Pancreas (tissue), 10 donors: ENCODE data around the gene IRF3. TPM values are rescaled to one million over a fixed set of nuclear protein-coding genes. Genes with fewer than 3 reads are reported as not detected.

Source experiments
- ATAC-seq, 4 donors: fragments of 200-7000 bp; cut with Tn5 transposase; one replicate each; pipeline versions ENCODE4 v1.8.0 to v1.9.1; 2020; ENCODE audit warnings: mild to moderate bottlenecking in 4 of 4, moderate library complexity in 4 of 4
- DNase-seq, 6 donors: peaks; one replicate each; pipeline ENCODE4 v3.0.0-alpha.2; 2020
- FAIRE-seq: peaks from 2 replicates; lab custom pipeline; 2012; peaks lifted over from hg19 to GRCh38; lab: Jason Lieb, UNC
- H3K27ac ChIP-seq, 4 donors: fragments of 200-600 bp; sonication (generic); 1 replicate in 3 of 4; 2 replicates in 1 of 4; pipeline versions ENCODE4 v1.5.0 to v1.8.0; 2020
- H3K27me3 ChIP-seq, 4 donors: fragments of 200-600 bp; one replicate each; pipeline ENCODE4 v1.8.0; 2021
- H3K36me3 ChIP-seq, 3 donors: fragments of 200-600 bp; sonication (generic) in 1 of 3; one replicate each; pipeline versions ENCODE4 v1.5.0 to v1.8.0; 2020 to 2021
- H3K4me1 ChIP-seq, 3 donors: fragments of 200-600 bp; one replicate each; pipeline ENCODE4 v1.8.0; 2021
- H3K4me3 ChIP-seq, 4 donors: fragments of 200-600 bp; sonication (generic) in 2 of 4; one replicate each; pipeline versions ENCODE4 v1.5.0 to v1.8.0; 2020 to 2021
- H3K9me3 ChIP-seq, 4 donors: fragments of 200-600 bp; one replicate each; pipeline ENCODE4 v1.8.0; 2021
- WGBS, 2 donors: extraction: QIAGEN DNeasy Blood & Tissue Kit; methylation state at CpG; one replicate each; pipeline ENCODE4 v1.1.7; 2013; 5-methylcytosine and 5-hydroxymethylcytosine counted together
- intact Hi-C, 3 donors: fragments of 100-400 bp; cut with DNase I; formaldehyde crosslinking; loops; one replicate each; pipeline versions ENCODE4 v1.11.1 to v1.14.2; 2022
- polyA plus RNA-seq, 2 donors: library from polyadenylated mRNA; stranded (reverse); fragments of 200-250 nt; gene quantifications; one replicate each; pipeline ENCODE4 v1.2.3, GENCODE V29; 2013
- total RNA-seq, 6 donors: library from RNA; stranded (reverse); fragmentation: NEBNext Ultra II Directional in 4 of 6; extraction: Animal tissue kit (Norgen Biotek cat#: 25700) in 4 of 6; gene quantifications; one replicate each; pipeline versions ENCODE4 v1.2.1 to v1.2.4, GENCODE V29; 2021 to 2023
- TF ChIP-seq, protein P1 (sequence below), 4 donors: fragments of 200-600 bp; sonication (generic) in 3 of 4; IDR thresholded peaks; one replicate each; pipeline versions ENCODE4 v1.5.0 to v1.8.0; 2021; ENCODE audit warnings: antibody characterized with exemption in 4 of 4
- donor health status: healthy with polysubstance abuse.
- donor health status: DM: no; HTN: no; CAD: no; lungs with moderate emphysema.
- donor health status: DM: no; HTN: no; CAD: no.
- donor health status: control.
- donor health status: control.
- donor health status: Bipolar disorder and iron deficiency.
- donor health status: DM: yes; HTN: yes; CAD: no.
- donor health status: DM: no; HTN: no; CAD: no.
- donor health status: DM: no; HTN: no; CAD: no.
- donor health status: DM: yes; HTN: yes; CAD: no.

The IRF3 gene
- total and polyA plus RNA-seq, 8 donors: 34.4 to 289 (median 45.1) TPM

GRCh38 chr19:49672131-49672919, 6.7 kb upstream of the IRF3 start:
- Histone ChIP-seq H3K4me3 (peak overlapping the region in 1 of 4 donors; percentile 27), H3K36me3 (no peaks in the 10 kb centered on the region), H3K9me3 (no peaks in the 10 kb centered on the region), H3K4me1 (peaks cover 5 to 9% (median 8%) of the 10 kb centered on the region in 3 donors), H3K27ac (peak overlapping the region in 3 of 4 donors; percentile 55 to 77 (median 58)), H3K27me3 (no peaks in the 10 kb centered on the region)
- WGBS, 2 donors: 12 to 18% methylated on average over 27 to 28 of the region's 28 CpGs
- ATAC-seq (peak in 3 of 4 donors; percentile 28 to 45 (median 31)), DNase-seq (peak; percentile 78 to 93 (median 82)), FAIRE-seq (no peak)
- TF ChIP-seq, protein P1, sequence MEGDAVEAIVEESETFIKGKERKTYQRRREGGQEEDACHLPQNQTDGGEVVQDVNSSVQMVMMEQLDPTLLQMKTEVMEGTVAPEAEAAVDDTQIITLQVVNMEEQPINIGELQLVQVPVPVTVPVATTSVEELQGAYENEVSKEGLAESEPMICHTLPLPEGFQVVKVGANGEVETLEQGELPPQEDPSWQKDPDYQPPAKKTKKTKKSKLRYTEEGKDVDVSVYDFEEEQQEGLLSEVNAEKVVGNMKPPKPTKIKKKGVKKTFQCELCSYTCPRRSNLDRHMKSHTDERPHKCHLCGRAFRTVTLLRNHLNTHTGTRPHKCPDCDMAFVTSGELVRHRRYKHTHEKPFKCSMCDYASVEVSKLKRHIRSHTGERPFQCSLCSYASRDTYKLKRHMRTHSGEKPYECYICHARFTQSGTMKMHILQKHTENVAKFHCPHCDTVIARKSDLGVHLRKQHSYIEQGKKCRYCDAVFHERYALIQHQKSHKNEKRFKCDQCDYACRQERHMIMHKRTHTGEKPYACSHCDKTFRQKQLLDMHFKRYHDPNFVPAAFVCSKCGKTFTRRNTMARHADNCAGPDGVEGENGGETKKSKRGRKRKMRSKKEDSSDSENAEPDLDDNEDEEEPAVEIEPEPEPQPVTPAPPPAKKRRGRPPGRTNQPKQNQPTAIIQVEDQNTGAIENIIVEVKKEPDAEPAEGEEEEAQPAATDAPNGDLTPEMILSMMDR (IDR thresholded peaks at IDR 0.05): peak; percentile 85 to 95 (median 88)
- intact Hi-C loops: loop anchor here in 1 of 3 donors (10.0 kb wide), 1 partner anchor 88 kb away; the partner anchor contains the start of genes NOSIP and PRRG2

- 86 to 89% methylated on average over 3 of the region's 3 CpGs for WGBS, 2 donors
- intact Hi-C loops: no loop called here
- DNase-seq: no peak
- H3K4me3 ChIP-seq: no peak overlapping the region
- H3K4me1 ChIP-seq: peaks cover 4 to 10% (median 5%) of the 10 kb centered on the region in 3 donors
- no peak for FAIRE-seq
- H3K27ac ChIP-seq: no peak overlapping the region
- no peaks in the 10 kb centered on the region for H3K27me3 ChIP-seq
- H3K9me3 ChIP-seq: no peaks in the 10 kb centered on the region
- no peaks in the 10 kb centered on the region for H3K36me3 ChIP-seq
- TF ChIP-seq, protein P1 (IDR thresholded peaks at IDR 0.05): no peak
- no peak for ATAC-seq
Measured at GRCh38 chr19:49669516-49669915, 3.9 kb upstream of the IRF3 start.

GRCh38 chr19:49667473-49667872, 1.8 kb upstream of the IRF3 start:
- ATAC-seq (no peak), FAIRE-seq (no peak)
- intact Hi-C loops: no loop called here

GRCh38 chr19:49666120-49666444, 425 bp upstream of the IRF3 start:
- Histone ChIP-seq H3K36me3 (peaks cover 0 to 10% (median 9%) of the 10 kb centered on the region in 3 donors), H3K4me1 (peaks cover 0 to 7% (median 5%) of the 10 kb centered on the region in 3 donors), H3K9me3 (no peaks in the 10 kb centered on the region), H3K27me3 (no peaks in the 10 kb centered on the region), H3K4me3 (peak overlapping the region; percentile 45 to 80 (median 67)), H3K27ac (peak overlapping the region; percentile 77 to 91 (median 79))
- ATAC-seq: peak in 3 of 4 donors; percentile 2 to 9 (median 6)
- FAIRE-seq: no peak
- DNase-seq: no peak
- 0 to 1% methylated on average over 9 of the region's 9 CpGs for WGBS, 2 donors
- TF ChIP-seq, protein P1 (IDR thresholded peaks at IDR 0.05): no peak
- intact Hi-C loops: no loop called here

More at GRCh38 chr19:49667473-49667872, 1.8 kb upstream of the IRF3 start:
- no peaks in the 10 kb centered on the region for H3K9me3 ChIP-seq
- no peak overlapping the region for H3K27ac ChIP-seq
- 89 to 91% methylated on average over 2 of the region's 2 CpGs for WGBS, 2 donors
- no peak for DNase-seq
- H3K27me3 ChIP-seq: no peaks in the 10 kb centered on the region
- no peak overlapping the region for H3K4me3 ChIP-seq
- H3K4me1 ChIP-seq: peaks cover 5 to 10% (median 10%) of the 10 kb centered on the region in 3 donors
- H3K36me3 ChIP-seq: peaks cover 0 to under 1% (median under 1%) of the 10 kb centered on the region in 3 donors
- TF ChIP-seq, protein P1 (IDR thresholded peaks at IDR 0.05): no peak

GRCh38 chr19:49665036-49665350, 664 bp downstream of the IRF3 start:
- peak overlapping the region; percentile 45 to 80 (median 67) for H3K4me3 ChIP-seq
- ATAC-seq (peak in 2 of 4 donors; percentile 0 to 1), DNase-seq (no peak), FAIRE-seq (no peak)
- H3K9me3 ChIP-seq: no peaks in the 10 kb centered on the region
- peaks cover 0 to 7% (median 5%) of the 10 kb centered on the region in 3 donors for H3K4me1 ChIP-seq
- intact Hi-C loops: no loop called here
- H3K27me3 ChIP-seq: no peaks in the 10 kb centered on the region
- WGBS, 2 donors: 0 to 2% methylated on average over 7 of the region's 7 CpGs
- peaks cover 0 to 10% (median 9%) of the 10 kb centered on the region in 3 donors for H3K36me3 ChIP-seq
- TF ChIP-seq, protein P1 (IDR thresholded peaks at IDR 0.05): no peak
- peak overlapping the region; percentile 77 to 91 (median 79) for H3K27ac ChIP-seq
